8988T (cell line): ENCODE measurements around the gene GSTP1.

Experiments used
- DNase-seq: peaks from one replicate; pipeline ENCODE4 v3.0.0; 2011

Gene GSTP1

GRCh38 chr11:67632175-67632981 is 48.8 kb downstream of the GSTP1 start:
- DNase-seq = no peak

- DNase-seq = no peak
These were observed 49.6 kb downstream of the GSTP1 start for GRCh38 chr11:67632982-67633755.

DNA sequence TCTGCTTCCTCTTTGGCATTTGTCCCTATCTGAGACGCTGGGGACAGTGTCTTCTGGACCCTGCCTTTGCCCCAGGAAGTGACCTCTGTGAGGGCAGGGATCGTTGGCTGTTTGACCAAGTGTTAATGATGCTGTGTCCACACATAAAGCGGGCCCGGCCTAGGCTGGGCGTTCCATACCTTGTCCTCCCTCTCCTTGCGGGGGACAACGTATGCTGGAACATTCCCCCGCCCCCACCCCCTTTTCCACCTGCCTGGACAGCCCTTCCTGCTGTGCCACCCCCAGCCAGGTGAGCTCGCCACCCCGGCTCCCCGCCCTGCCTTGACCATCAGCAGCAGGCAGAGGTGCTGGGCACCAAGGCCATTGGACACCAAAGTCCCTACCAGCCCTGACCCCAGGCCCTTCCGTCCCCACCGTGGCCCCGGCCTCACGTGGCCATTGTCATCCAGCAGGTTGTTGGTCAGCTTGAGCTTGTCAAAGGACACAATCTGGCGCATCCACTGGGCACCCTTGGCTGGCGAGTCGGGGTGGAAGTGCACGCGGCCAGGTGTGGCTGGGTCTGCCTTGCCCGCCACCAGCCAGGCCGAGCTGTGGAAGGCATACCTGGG is 50.2 kb downstream of the GSTP1 start:
- DNase-seq = no peak

DNA sequence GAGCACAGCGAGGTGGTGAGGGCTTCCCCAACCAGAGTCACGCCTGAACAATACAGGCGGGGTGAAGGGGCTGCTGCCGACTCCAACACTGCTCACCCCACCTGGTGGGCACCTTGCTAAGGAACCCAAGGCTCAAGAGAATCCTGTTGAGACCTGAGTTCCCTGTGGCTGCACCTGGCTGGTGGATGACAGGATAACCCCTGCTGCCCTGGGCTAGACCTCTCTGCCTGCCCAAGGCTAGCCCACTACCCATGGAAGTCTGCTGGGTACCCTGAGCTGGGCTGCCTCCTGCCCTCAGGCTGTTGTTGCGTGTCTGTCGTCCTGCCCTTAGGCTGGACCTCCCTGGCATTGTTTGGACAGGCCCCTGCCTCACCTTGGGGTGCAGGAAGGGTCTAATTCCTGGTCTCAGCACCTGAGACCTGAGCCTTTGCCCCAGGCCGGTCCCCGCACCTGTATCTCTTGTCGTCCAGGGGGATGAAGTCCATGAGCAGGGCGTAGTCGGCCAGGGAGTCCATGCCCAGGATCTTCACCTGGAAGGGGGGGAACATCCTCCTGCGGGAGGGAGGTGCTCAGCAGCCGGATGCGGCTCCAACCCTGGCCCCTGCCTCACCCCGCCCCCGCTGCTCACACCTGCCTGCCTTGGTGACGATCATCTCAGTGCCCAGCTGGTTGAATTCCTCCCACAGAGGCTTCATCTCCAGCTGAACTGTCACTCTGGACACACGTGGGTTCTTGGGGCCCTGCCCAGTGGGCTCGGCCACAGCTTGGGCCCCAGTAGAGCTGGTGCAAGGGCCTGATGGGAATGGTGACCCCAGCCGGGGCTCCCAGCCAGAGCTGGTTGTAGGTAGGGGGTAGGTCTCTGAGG is 51.0 kb downstream of the GSTP1 start:
- DNase-seq = no peak

GRCh38 chr11:67635231-67635521 is 51.6 kb downstream of the GSTP1 start:
- DNase-seq = no peak
